GM10266 (cell line): ENCODE results near the gene NUP153.
"Not testable (repeated sequence)": the region's sequence is repeated elsewhere in the genome, so short reads cannot be mapped to it uniquely, and the experiment has no call there.

Experiments
- DNase-seq: peaks from one replicate; pipeline ENCODE4 v3.0.0; 2012; ENCODE audit errors: extremely low spot score
- CTCF ChIP-seq: IDR thresholded peaks from 2 replicates; pipeline ENCODE4 v1.5.1; 2012; ENCODE audit warnings: mild to moderate bottlenecking, low read depth; ENCODE audit not compliant: control insufficient read depth, insufficient read depth; ENCODE audit errors: missing control alignments

NUP153 gene

GRCh38 chr6:17719323-17720041 is 12.8 kb upstream of the NUP153 start:
- no peak for TF ChIP-seq CTCF
- DNase-seq = no peak

- TF ChIP-seq CTCF = no peak
- DNase-seq = no peak
These were observed 9.5 kb upstream of the NUP153 start for GRCh38 chr6:17716221-17716620.

GRCh38 chr6:17714879-17715851 is 8.4 kb upstream of the NUP153 start:
- DNase-seq = peak; percentile 56
- no peak for TF ChIP-seq CTCF

GRCh38 chr6:17714177-17714576 is 7.5 kb upstream of the NUP153 start:
- DNase-seq = no peak
- no peak for TF ChIP-seq CTCF

- DNase-seq = no peak
- no peak for TF ChIP-seq CTCF
These were observed 5.9 kb upstream of the NUP153 start for GRCh38 chr6:17712576-17712975.

DNA sequence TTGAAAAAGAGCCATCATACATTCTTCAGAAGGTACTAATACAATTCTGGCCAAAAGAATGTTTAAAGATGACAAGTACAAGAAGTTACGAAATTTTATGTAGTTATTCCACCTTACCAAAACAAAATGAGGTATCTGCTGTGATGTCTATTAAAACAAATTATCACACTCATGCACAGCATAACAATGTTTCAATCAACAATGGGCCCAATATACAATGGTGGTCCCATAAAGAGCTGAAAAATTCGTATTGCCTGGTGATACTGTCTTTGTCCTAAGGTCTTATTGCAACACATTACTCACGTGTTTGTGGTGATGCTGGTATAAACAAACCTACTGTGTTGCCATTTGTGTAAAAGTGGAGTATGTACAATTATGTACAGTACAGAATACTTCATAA is 3.6 kb upstream of the NUP153 start:
- DNase-seq = no peak
- no peak for TF ChIP-seq CTCF

- no peak for DNase-seq
- no peak for TF ChIP-seq CTCF
These were observed 2.8 kb upstream of the NUP153 start for GRCh38 chr6:17709476-17709875.

- DNase-seq = not testable (repeated sequence)
These were observed 1.3 kb upstream of the NUP153 start for GRCh38 chr6:17708035-17708434.
